Sigmoid colon (tissue), 4 donors: ENCODE measurements around the gene DDA1.

Experiments used
- CTCF ChIP-seq, 4 experiments: fragments of 450-650 bp in 3 of 4; fragments of 200-600 bp in 1 of 4; IDR thresholded peaks; one replicate each; pipeline ENCODE4 v1.5.1; 2016 to 2019; ENCODE audit warnings: antibody characterized with exemption in 4 of 4, mild to moderate bottlenecking in 3 of 4, moderate library complexity in 2 of 4
- POLR2A ChIP-seq, 2 donors: fragments of 450-650 bp; IDR thresholded peaks; one replicate each; pipeline ENCODE4 v1.6.1; 2016; ENCODE audit warnings: antibody characterized with exemption in 2 of 2, mild to moderate bottlenecking in 2 of 2, moderate library complexity in 2 of 2
- POLR2AphosphoS5 ChIP-seq, 4 donors: sonication (generic); formaldehyde crosslinking; IDR thresholded peaks; one replicate each; pipeline ENCODE4 v1.6.1; 2017; ENCODE audit warnings: antibody characterized with exemption in 4 of 4

DNA sequence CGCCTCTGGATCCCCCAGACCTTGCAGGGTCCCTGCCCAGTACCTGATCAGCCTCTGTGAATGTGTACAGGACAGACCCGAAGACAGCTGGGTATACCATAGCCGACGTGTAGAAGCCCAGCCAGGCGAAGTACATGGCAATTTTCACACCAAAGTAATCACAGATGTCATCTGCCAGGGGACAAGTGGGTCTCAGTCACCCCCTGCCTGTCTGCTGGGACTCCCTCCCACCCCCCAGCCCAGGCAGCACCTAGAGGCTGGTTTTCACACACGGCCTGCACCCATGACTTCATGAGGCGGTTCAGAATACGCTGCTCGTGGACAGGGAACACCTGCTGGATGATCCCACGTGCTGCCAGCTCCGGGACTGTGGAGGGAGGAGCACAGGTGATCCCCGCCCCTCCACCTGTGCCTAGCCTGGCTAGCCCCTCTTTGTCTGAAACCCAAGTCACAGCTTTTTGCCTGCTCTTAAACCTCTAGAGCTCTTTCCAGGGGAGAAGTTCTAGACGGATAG, 21.7 kb downstream of the DDA1 start:
- TF ChIP-seq CTCF (IDR thresholded peaks at IDR 0.05): no peak
- TF ChIP-seq POLR2A (IDR thresholded peaks at IDR 0.05): no peak
- no peak for TF ChIP-seq POLR2AphosphoS5 (IDR thresholded peaks at IDR 0.05)
